GM18951 (cell line): Measurements from ENCODE around the gene PRKCB.

ENCODE experiments used
- POLR2A ChIP-seq: IDR thresholded peaks from 4 replicates; pipeline ENCODE4 v1.6.1; 2011; ENCODE audit warnings: mild to moderate bottlenecking; ENCODE audit not compliant: insufficient read length, insufficient read depth; ENCODE audit errors: extremely low read depth
- in situ Hi-C: fragments of 300-500 bp; cut with MboI; formaldehyde crosslinking; loops from one replicate; pipeline ENCODE4 v1.12.0; 2022; ENCODE audit warnings: low sequenced_read_pairs, mixed read lengths, inconsistent platforms; ENCODE audit not compliant: unreplicated experiment

Gene PRKCB

DNA sequence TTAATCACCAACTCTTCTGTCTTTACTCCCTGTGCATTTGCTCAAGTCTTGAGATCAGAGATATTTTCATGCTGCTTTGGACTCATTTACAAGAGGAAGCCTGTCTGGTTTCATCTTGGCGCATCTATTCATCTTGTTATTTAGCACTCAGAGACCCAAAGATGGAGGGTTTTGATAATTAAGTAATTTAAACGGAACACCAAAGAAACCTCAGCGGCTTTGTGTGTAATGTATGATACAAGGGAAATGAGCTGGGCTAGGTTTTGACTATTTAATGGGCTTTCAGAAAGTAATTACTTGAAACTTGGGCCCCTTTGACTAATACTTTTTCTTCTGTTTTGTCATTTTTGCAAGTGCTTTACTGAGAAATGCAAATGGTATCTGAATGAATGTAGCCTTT lies 354.2 kb downstream of the PRKCB start:
- in situ Hi-C loops, result no loop called here

DNA sequence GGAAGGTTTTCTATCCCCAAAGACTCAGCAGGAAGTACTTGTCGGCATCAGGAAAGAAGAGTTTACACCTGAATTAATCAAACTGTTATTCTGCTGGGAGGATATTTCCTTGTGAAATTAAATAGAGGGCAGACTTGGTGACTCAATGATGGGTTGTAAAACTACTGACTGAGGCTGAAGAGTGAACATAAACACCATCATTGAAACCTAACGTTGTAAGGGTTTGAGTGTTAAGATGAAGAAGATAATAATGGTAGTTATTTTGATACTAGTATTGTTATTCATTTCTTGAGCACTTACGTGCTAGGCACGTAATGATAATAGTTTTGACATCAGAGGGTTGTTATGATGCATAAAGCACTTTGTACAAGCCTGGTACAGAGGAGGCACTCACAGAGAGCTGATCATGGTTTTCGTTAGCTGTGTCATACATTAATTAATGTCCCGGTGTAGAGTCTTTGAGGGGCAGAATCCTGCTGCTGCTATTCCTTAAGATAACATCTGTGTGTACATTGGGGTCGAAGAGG lies 356.2 kb downstream of the PRKCB start:
- TF ChIP-seq POLR2A, result no peak
- in situ Hi-C loops, result no loop called here

More for the DNA sequence above, 354.2 kb downstream of the PRKCB start:
- TF ChIP-seq POLR2A, result no peak

DNA sequence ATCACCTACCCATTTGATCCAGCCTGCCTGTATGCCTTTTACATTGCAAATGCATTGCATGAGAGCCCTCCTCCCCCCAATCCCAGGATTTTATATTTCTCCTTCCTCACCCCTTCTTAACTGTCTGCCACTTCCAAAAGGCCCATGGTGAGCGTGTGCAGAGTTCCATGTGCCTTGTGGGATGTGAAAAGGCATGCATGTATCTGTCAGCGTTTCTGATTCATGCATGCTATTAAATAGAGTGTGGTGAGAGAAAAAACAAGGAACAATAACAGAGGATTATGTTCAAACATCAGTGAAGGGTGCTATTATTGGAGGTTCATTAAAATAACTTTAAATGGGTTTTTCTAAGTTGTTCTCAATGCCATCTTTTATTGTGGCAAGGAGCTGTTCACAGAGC lies 359.4 kb downstream of the PRKCB start:
- TF ChIP-seq POLR2A, result no peak
- in situ Hi-C loops, result no loop called here

DNA sequence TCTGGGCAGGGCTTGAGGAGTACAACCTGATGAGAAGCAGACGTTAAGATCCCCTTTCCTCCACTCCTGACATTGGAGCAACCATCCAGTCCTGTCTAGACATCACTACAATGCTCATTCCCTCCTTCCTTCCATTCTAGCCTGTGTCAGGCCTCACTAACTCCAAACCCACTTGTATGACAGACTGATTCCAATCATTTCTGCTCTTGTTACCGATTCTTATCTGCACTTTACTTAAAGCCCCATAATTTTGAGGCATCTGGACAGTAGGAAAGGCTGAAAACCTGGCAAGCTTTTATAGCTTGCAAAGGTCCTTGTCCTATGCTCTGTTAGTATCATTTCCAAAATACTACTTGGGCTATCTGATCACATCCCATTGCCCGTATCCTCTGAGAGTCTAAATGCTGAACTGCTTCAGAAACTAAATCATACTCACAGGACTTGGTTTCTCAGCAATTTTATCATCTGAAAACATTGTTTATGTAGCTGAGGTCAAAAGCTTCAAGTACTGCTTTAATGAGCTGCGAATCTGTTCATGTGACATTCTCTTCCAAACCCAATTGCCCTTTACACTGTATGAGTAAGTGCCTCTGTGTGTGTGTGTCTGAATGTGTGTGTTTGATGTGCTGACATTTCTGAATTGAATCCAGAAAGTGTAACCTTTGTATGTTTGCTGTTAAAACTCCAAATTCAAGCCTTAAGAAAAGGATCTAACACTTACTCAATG lies 363.2 kb downstream of the PRKCB start:
- no peak for TF ChIP-seq POLR2A

DNA sequence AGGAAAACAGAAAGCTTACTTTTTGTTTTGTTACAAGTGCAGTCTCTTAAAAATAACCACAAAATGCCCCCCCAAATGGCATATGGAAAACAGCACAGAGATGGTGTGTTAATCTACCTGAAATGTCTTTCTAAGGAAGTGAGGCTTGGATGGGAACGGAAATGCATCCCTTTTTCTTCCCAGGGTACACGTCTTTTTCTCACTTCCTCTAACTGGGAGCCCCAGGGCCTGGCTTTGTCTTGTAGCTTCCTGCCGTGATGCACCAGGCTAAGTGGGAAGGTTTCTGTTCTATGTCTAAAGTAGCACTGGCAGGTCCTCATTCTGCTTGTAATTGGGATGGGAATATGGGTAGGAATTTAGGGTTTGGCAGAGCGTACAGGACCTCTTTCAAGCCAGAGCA lies 367.9 kb downstream of the PRKCB start:
- no peak for TF ChIP-seq POLR2A

More for the DNA sequence above, 363.2 kb downstream of the PRKCB start:
- in situ Hi-C loops, result no loop called here

DNA sequence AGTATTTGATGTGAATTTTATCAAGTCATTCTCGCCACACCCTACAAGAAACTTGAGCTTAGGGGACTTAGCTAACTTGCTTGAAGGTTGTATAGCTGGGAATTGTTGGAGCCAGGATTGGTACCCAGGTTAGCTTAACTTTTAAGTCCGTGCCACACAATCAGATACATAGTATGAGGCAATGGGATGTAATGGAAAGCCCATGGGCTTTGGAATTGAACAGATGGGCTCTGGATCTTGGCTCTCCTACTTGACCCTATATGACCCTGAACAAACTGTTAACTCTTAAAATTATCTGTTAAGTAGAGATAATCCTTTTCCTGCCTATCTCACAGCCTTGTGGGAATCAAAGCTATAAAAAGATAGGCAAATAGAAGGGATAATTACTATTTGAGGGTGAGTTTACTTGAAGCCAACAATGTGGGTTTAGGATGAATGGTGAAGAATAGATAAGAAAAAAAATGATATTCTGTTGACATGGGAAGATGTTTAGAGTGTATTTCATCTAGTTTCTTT lies 368.4 kb downstream of the PRKCB start:
- in situ Hi-C loops, result no loop called here

More for the DNA sequence above, 367.9 kb downstream of the PRKCB start:
- in situ Hi-C loops, result no loop called here

DNA sequence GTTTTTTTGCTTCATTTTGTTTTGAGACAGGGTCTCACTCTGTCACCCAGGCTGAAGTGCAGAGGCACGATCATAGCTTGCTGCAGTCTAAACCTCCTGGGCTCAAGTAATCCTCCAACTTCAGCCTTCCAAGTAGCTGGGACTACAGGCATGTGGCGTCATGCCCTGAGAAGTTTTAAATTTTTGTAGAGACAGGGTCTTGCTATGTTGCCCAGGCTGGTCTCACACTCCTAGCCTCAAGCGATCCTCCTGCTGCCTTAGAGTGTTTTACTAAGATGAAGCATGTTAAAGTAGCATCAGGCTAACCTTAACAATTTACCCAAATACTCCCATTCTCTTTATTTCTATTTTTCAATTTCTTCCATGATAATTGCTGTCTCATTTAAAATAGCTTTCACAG lies 371.1 kb downstream of the PRKCB start:
- in situ Hi-C loops, result no loop called here
- TF ChIP-seq POLR2A, result no peak

More for the DNA sequence above, 368.4 kb downstream of the PRKCB start:
- no peak for TF ChIP-seq POLR2A

DNA sequence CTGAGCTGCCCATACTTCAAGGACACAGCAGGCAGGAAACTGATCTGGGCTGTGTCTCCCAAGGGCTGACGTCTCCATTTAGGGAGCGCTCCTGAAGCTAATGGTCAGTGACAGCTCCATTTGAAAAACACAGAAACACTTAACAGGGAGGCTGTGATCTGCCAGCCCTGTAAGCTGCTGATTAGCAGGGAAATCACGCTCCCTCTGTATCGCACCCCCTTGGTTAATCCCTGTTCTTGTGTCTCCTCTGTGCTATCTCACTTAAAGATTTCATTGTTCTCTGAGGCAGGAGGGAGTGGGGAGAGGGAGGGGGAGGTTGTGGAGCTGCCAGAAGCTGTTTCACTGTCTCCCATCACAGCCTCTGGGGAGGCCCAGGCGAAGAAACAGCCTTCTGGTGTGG lies 372.9 kb downstream of the PRKCB start:
- in situ Hi-C loops, result no loop called here
- no peak for TF ChIP-seq POLR2A

DNA sequence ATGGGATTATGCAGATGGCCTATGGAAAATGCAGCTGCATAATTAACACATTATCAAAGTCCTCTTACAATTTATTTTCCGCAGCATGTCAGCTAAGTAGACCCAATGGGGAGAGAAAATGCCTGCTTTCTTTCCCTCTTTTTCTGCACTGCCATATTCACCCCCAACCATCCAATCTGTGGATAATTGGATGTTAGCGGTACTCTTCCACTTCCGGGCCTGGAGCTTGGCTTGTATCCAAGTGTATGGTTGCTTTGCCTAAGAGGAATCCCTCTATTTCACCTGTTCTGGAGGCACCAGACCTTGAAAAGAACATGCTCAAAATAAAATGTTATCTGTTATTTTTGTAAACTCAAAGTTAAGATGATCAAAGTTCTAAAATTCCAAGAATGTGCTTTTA lies 379.2 kb downstream of the PRKCB start:
- in situ Hi-C loops, result no loop called here
- TF ChIP-seq POLR2A, result no peak

DNA sequence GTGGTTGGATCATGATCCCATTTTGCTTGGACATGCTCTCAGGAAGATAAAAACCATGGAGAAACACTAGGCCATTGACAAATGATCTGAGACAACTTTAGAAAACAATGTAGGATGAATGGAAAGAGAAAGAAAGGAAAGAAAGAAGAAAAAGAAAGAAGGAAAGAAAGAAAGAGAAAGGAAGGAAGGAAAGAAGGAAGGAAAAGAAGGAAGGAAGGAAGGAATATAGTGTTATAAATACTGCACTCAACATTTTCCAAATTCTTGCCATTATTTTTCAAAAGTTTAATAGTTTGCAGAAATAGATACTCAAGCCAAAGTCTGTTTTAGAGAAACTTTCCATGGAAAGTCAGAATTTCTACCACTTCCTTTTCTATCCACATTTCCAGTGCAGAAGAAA lies 381.2 kb downstream of the PRKCB start:
- no peak for TF ChIP-seq POLR2A
- in situ Hi-C loops, result no loop called here

DNA sequence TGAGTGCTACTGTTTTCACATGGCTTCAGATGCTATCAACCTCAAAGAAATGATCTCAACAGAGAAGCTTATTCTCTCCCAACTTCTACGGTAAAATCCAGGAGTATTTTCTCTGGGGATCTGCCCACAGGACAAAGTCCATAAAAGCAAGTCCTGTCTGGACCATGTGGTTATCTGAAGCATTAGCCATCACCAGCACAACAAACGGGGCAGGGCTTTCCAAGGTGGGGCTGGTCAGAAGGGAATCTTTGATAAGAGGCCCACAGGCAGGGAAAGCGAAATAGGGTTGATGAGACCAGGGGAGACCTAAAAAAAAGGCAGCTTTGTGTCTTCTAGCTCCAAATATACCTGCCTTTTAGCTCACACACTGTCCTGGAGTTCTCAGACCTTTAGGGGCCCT lies 381.7 kb downstream of the PRKCB start:
- in situ Hi-C loops, result no loop called here
- no peak for TF ChIP-seq POLR2A

DNA sequence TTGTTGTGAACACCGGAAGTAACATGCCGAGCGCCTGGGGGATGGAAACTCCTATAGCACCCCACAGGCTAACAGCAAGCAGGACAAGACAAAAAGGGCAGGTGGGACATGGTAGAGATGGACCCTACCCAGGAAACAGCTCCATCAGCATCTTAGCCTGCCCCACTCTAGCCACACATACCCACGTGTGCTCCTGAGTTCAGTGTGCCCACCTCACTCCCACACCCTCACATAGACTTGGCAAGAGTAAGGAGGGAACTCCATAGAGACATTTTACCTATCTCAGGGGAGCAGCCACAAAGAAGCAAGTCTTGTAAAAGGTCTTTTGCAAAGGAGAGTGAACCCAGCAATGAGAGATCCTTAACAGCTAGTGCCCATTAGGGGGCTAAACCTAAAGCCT lies 382.5 kb downstream of the PRKCB start:
- no peak for TF ChIP-seq POLR2A
- in situ Hi-C loops, result no loop called here

DNA sequence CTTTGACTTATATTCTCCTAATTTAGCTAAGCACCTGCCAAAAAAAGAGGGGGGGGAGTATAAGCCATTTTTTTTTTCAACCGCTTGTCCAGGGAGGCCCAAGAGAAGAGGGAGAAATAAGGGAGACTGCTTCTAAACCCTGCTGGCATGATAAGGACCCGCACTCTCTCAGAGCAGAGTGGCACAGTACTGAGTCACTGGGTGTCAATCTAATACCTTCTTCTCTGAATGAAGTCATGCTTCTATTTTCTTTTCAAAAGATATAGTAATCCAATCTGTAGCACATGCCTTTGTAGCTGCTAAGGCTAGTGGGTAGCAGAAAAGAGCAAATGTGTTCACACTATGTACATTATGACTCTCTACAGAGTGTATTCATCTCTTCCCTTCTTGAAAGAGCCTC lies 385.4 kb downstream of the PRKCB start:
- in situ Hi-C loops, result no loop called here
- no peak for TF ChIP-seq POLR2A

DNA sequence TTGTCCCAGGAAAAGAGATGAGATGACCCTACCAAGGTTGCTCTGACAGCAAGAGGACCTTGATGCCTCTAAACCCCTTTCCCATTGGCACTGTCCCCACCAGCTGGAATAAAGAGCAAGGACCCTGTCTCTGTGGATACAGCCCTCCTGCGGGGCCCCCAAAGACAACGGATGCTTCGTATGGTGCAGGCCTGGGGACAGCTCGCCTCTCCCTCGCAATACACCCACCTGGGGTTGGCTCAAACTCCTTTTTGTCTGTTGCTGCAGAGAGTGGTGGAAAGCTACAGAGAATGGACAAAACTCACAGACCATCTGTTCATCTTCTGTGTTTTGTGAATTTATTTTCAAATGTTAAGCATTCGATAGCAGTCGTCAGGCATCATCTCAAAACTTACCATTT lies 392.7 kb downstream of the PRKCB start:
- no peak for TF ChIP-seq POLR2A
- in situ Hi-C loops, result no loop called here
